ENCODE measurements around the gene CEMIP. TPM values are rescaled to one million over a fixed set of nuclear protein-coding genes. Genes with fewer than 3 reads are reported as not detected.

Gene CEMIP
- polyA plus RNA-seq, 3 donors = not detected

DNA sequence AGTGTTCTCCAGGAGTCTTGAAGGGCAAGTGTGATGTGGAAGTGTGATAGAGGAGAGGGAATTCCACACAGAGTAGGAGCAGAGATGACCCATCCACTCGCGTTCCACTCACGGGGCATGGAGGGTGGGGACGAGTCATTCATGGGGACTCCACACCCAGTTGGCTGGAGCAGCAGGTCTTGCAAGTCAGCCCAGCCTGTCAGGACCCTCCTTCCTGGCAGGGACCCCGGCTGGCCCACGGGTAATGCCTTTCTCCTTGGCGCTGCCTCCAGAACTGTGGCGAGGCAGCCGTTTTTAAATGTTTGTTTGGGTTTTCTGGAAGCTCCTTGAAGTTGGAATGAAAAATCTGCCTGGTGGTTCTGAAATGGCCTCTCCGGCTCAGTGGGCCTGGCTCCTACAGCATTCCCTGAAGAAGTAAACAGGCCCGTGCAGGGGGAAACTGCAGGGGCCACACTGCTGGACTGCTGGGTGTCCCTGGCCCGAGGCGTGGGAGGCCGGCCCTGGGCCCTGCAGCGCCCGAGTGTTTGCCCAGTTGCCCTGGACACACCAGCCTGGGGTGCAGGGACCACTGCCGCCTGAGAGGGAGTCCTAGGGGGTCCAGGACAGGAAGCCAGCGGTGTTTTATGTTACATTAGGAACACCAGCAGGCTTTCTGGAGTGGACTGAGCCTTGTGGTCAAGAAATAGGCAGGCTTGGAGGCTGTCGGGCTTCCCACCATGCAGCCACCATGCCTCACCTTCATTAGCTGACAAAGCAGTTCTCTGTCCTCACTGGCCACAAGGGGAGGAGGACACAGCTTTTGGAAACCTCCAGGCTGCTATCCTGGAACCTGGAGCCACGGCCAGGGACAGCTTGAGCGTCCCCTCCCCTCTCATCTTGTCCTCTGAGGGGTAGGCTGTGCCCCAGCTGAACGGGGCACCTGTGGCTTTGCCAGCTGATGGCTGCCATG, 61.3 kb downstream of the CEMIP start:
- H3K27ac ChIP-seq (ENCODE audit: low read depth in 1 of 2, low read length in 2 of 2) = no peak overlapping the region
- H3K9me3 ChIP-seq (replicated peaks in 1 of 2; ENCODE audit: control insufficient read depth in 1 of 2, insufficient read depth in 1 of 2, low read length in 2 of 2) = no peaks in the 10 kb centered on the region
- intact Hi-C loops (cut with micrococcal nuclease) = no loop called here
- H2AFZ ChIP-seq (ENCODE audit: insufficient read depth, low read depth, low read length, poor library complexity, severe bottlenecking) = no peak overlapping the region
- H3K27ac Mint-ChIP-seq = no peak overlapping the region
- H3K9me3 Mint-ChIP-seq = no peaks in the 10 kb centered on the region
- no peaks in the 10 kb centered on the region for H4K20me1 ChIP-seq (ENCODE audit: insufficient read depth, low read length)
- no peaks in the 10 kb centered on the region for H3K36me3 Mint-ChIP-seq
- TF ChIP-seq CTCF (IDR thresholded peaks at IDR 0.05) = no peak
- no peaks in the 10 kb centered on the region for H3K27me3 ChIP-seq (ENCODE audit: control insufficient read depth in 2 of 2, insufficient read depth in 2 of 2, low read length in 2 of 2)
- peaks cover 0 to 11% (median 5%) of the 10 kb centered on the region in 3 donors for H3K27me3 Mint-ChIP-seq (ENCODE audit: low read depth in 3 of 3)
- H3K4me1 Mint-ChIP-seq = no peaks in the 10 kb centered on the region
- no peak overlapping the region for H3K4me3 Mint-ChIP-seq
- H3K4me1 ChIP-seq (ENCODE audit: control insufficient read depth in 1 of 2, insufficient read depth in 2 of 2, low read length in 2 of 2) = no peaks in the 10 kb centered on the region
- H3K4me3 ChIP-seq (replicated peaks in 1 of 3; ENCODE audit: low read depth in 2 of 3, low read length in 3 of 3) = no peak overlapping the region
- WGBS (ENCODE audit: insufficient coverage) = 94% methylated on average over 15 of the region's 22 CpGs
- H3K36me3 ChIP-seq (replicated peaks in 1 of 2; ENCODE audit: control insufficient read depth in 1 of 2, insufficient read depth in 2 of 2, low read length in 2 of 2) = no peaks in the 10 kb centered on the region
- H3K4me2 ChIP-seq (replicated peaks; ENCODE audit: extremely low read depth, low read length, poor library complexity, severe bottlenecking) = no peak overlapping the region
- H3K9ac ChIP-seq (ENCODE audit: insufficient read depth, low read length, poor library complexity, severe bottlenecking) = no peak overlapping the region
- no peak for DNase-seq
- H3K79me2 ChIP-seq (ENCODE audit: insufficient read depth, low read length) = no peaks in the 10 kb centered on the region

- no peak for DNase-seq
- H4K20me1 ChIP-seq (ENCODE audit: insufficient read depth, low read length) = no peaks in the 10 kb centered on the region
- H3K27ac Mint-ChIP-seq = no peak overlapping the region
Measured at GRCh38 chr15:80841541-80841940, 62.4 kb downstream of the CEMIP start.

More at GRCh38 chr15:80841541-80841940, 62.4 kb downstream of the CEMIP start:
- H3K4me1 Mint-ChIP-seq = no peaks in the 10 kb centered on the region
- H3K27me3 ChIP-seq (ENCODE audit: control insufficient read depth in 2 of 2, insufficient read depth in 2 of 2, low read length in 2 of 2) = no peaks in the 10 kb centered on the region
- H3K27ac ChIP-seq (ENCODE audit: low read depth in 1 of 2, low read length in 2 of 2) = no peak overlapping the region
- H3K9me3 ChIP-seq (replicated peaks in 1 of 2; ENCODE audit: control insufficient read depth in 1 of 2, insufficient read depth in 1 of 2, low read length in 2 of 2) = no peaks in the 10 kb centered on the region
- H3K79me2 ChIP-seq (ENCODE audit: insufficient read depth, low read length) = no peaks in the 10 kb centered on the region
- H3K36me3 ChIP-seq (replicated peaks in 1 of 2; ENCODE audit: control insufficient read depth in 1 of 2, insufficient read depth in 2 of 2, low read length in 2 of 2) = no peaks in the 10 kb centered on the region
- no peaks in the 10 kb centered on the region for H3K4me1 ChIP-seq (ENCODE audit: control insufficient read depth in 1 of 2, insufficient read depth in 2 of 2, low read length in 2 of 2)
- H3K4me2 ChIP-seq (replicated peaks; ENCODE audit: extremely low read depth, low read length, poor library complexity, severe bottlenecking) = no peak overlapping the region
- intact Hi-C loops (cut with micrococcal nuclease) = no loop called here
- no peaks in the 10 kb centered on the region for H3K9me3 Mint-ChIP-seq
- H3K27me3 Mint-ChIP-seq (ENCODE audit: low read depth in 3 of 3) = peaks cover 3 to 11% (median 5%) of the 10 kb centered on the region in 3 donors
- H3K4me3 ChIP-seq (replicated peaks in 1 of 3; ENCODE audit: low read depth in 2 of 3, low read length in 3 of 3) = no peak overlapping the region
- no peak overlapping the region for H2AFZ ChIP-seq (ENCODE audit: insufficient read depth, low read depth, low read length, poor library complexity, severe bottlenecking)
- H3K36me3 Mint-ChIP-seq = no peaks in the 10 kb centered on the region
- H3K9ac ChIP-seq (ENCODE audit: insufficient read depth, low read length, poor library complexity, severe bottlenecking) = no peak overlapping the region
- WGBS (ENCODE audit: insufficient coverage) = 100% methylated on average over 1 of the region's 5 CpGs
- no peak overlapping the region for H3K4me3 Mint-ChIP-seq
- no peak for TF ChIP-seq CTCF (IDR thresholded peaks at IDR 0.05)
